Choroid plexus epithelial cell (primary cell): Measurements from ENCODE around the gene RGS7BP.
"Not testable (repeated sequence)": the region's sequence is repeated elsewhere in the genome, so short reads cannot be mapped to it uniquely, and the experiment has no call there.

Source experiments
- DNase-seq: peaks from one replicate; pipeline ENCODE4 v3.0.0-alpha.2; 2010; ENCODE audit warnings: low read depth
- H3K4me3 ChIP-seq: 2 replicates; pipeline ENCODE4 v1.5.1; 2011; ENCODE audit warnings: low read depth, mild to moderate bottlenecking, control low read depth, low read length, moderate library complexity
- TF ChIP-seq, protein P1 (sequence below): conservative IDR thresholded peaks from 2 replicates; pipeline ENCODE4 v1.5.1; 2011; ENCODE audit warnings: low read depth, mild to moderate bottlenecking, control low read depth, inconsistent platforms, low read length, moderate library complexity

The RGS7BP gene

GRCh38 chr5:64534033-64534432 lies 28.2 kb downstream of the RGS7BP start:
- TF ChIP-seq, protein P1, sequence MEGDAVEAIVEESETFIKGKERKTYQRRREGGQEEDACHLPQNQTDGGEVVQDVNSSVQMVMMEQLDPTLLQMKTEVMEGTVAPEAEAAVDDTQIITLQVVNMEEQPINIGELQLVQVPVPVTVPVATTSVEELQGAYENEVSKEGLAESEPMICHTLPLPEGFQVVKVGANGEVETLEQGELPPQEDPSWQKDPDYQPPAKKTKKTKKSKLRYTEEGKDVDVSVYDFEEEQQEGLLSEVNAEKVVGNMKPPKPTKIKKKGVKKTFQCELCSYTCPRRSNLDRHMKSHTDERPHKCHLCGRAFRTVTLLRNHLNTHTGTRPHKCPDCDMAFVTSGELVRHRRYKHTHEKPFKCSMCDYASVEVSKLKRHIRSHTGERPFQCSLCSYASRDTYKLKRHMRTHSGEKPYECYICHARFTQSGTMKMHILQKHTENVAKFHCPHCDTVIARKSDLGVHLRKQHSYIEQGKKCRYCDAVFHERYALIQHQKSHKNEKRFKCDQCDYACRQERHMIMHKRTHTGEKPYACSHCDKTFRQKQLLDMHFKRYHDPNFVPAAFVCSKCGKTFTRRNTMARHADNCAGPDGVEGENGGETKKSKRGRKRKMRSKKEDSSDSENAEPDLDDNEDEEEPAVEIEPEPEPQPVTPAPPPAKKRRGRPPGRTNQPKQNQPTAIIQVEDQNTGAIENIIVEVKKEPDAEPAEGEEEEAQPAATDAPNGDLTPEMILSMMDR, result no peak
- DNase-seq, result no peak
- no peak overlapping the region for H3K4me3 ChIP-seq

GRCh38 chr5:64557911-64558310 lies 52.1 kb downstream of the RGS7BP start:
- no peak overlapping the region for H3K4me3 ChIP-seq
- TF ChIP-seq, protein P1, result no peak
- no peak for DNase-seq

DNA sequence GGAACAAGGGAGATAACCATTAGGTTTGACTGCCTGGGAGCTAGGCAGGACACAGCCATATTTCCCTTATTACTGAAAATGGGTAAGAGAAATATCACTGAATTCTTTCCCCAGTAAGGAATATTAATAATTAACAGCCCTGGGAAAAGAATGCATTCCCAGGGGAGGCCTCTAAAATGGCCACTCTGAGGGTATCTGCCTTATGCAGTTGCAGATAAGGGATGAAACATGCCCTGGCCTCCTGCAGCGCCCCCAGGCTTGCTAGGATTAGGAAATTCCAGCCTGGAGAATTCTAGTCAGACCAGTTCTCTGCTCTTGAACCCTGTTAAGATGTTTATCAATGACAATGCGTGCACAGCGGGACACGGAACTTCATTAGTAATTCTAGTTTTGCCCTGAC lies 52.8 kb downstream of the RGS7BP start:
- not testable (repeated sequence) for DNase-seq, H3K4me3 ChIP-seq

- H3K4me3 ChIP-seq, result no peak overlapping the region
- DNase-seq, result no peak
- TF ChIP-seq, protein P1, result no peak
These were observed 60.6 kb downstream of the RGS7BP start for GRCh38 chr5:64566310-64566916.

GRCh38 chr5:64569858-64570257 lies 64.0 kb downstream of the RGS7BP start:
- TF ChIP-seq, protein P1, result no peak
- H3K4me3 ChIP-seq, result no peak overlapping the region
- DNase-seq, result no peak

GRCh38 chr5:64570395-64570996 lies 64.7 kb downstream of the RGS7BP start:
- no peak for DNase-seq
- no peak overlapping the region for H3K4me3 ChIP-seq
- TF ChIP-seq, protein P1, result no peak

GRCh38 chr5:64575561-64575960 lies 69.7 kb downstream of the RGS7BP start:
- no peak overlapping the region for H3K4me3 ChIP-seq
- DNase-seq, result no peak
- TF ChIP-seq, protein P1, result no peak
